Endodermal cell (in vitro differentiated cells): ENCODE measurements around the gene HOXD13. TPM values are rescaled to one million over a fixed set of nuclear protein-coding genes. Genes with fewer than 3 reads are reported as not detected.

Source experiments
- DNase-seq: peaks from one replicate; pipeline ENCODE4 v3.0.0-alpha.2; 2017
- H3K27ac ChIP-seq: 2 replicates; pipeline ENCODE4 v1.5.1; 2013; ENCODE audit warnings: mild to moderate bottlenecking, low read depth, low read length, moderate library complexity
- H3K27me3 ChIP-seq: 2 replicates; pipeline ENCODE4 v1.6.1; 2013; ENCODE audit warnings: mild to moderate bottlenecking, low read length, moderate library complexity; ENCODE audit not compliant: insufficient read depth, control insufficient read depth, poor library complexity, severe bottlenecking
- H3K36me3 ChIP-seq: 2 replicates; pipeline ENCODE4 v1.7.0; 2013; ENCODE audit warnings: mild to moderate bottlenecking, low read length, moderate library complexity; ENCODE audit not compliant: control insufficient read depth, insufficient read depth
- H3K4me1 ChIP-seq: one replicate; pipeline ENCODE4 v1.7.0; 2013; ENCODE audit warnings: low read length; ENCODE audit not compliant: control insufficient read depth, insufficient read depth
- H3K4me3 ChIP-seq: 2 replicates; pipeline ENCODE4 v1.5.1; 2013; ENCODE audit warnings: mild to moderate bottlenecking, low read length, moderate library complexity
- H3K9ac ChIP-seq: 2 replicates; pipeline ENCODE4 v1.6.1; 2013; ENCODE audit warnings: mild to moderate bottlenecking, low read length, moderate library complexity; ENCODE audit not compliant: poor library complexity, severe bottlenecking; ENCODE audit errors: extremely low read depth
- H3K9me3 ChIP-seq: 2 replicates; pipeline ENCODE4 v1.6.1; 2013; ENCODE audit warnings: mild to moderate bottlenecking, low read length, moderate library complexity; ENCODE audit not compliant: control insufficient read depth
- H3K27ac Mint-ChIP-seq: 2 replicates; pipeline ENCODE4 v1.8.0; 2020; ENCODE audit warnings: mixed read lengths
- H3K27me3 Mint-ChIP-seq: 2 replicates; pipeline ENCODE4 v1.8.0; 2021; ENCODE audit warnings: mild to moderate bottlenecking, mixed read lengths; ENCODE audit not compliant: insufficient read depth
- H3K36me3 Mint-ChIP-seq: 2 replicates; pipeline ENCODE4 v1.8.0; 2020; ENCODE audit warnings: low read depth, mixed read lengths
- H3K4me1 Mint-ChIP-seq: 2 replicates; pipeline ENCODE4 v1.8.0; 2020; ENCODE audit warnings: mixed read lengths
- H3K4me3 Mint-ChIP-seq: 2 replicates; pipeline ENCODE4 v1.8.0; 2020; ENCODE audit warnings: mild to moderate bottlenecking, moderate library complexity, mixed read lengths
- H3K9me3 Mint-ChIP-seq: 2 replicates; pipeline ENCODE4 v1.8.0; 2020; ENCODE audit warnings: mild to moderate bottlenecking, mixed read lengths
- CTCF ChIP-seq: fragments of 200-600 bp; sonication (generic); conservative IDR thresholded peaks from 2 replicates; pipeline ENCODE4 v1.5.0; 2021; ENCODE audit warnings: antibody characterized with exemption, mild to moderate bottlenecking
- WGBS, 2 experiments: methylation state at CpG; one replicate each; pipeline versions ENCODE4 v1.1.5 to v1.1.7; 2013; ENCODE audit warnings: missing lambda C conversion rate in 2 of 2, mixed read lengths in 1 of 2; ENCODE audit not compliant: insufficient coverage in 1 of 2, insufficient read length in 1 of 2; 5-methylcytosine and 5-hydroxymethylcytosine counted together
- total RNA-seq, 2 donors: library from RNA; stranded (reverse); fragmentation: NEBNext Ultra II Directional in 1 of 2; extraction: Animal tissue kit (Norgen Biotek cat#: 25700) in 1 of 2; gene quantifications; 2 replicates in 1 of 2; 3 replicates in 1 of 2; pipeline ENCODE4 v1.2.1, GENCODE V29; 2021

HOXD13 gene
- total RNA-seq, 2 donors from 2014 or later, result 0.11 to 0.40 TPM

DNA sequence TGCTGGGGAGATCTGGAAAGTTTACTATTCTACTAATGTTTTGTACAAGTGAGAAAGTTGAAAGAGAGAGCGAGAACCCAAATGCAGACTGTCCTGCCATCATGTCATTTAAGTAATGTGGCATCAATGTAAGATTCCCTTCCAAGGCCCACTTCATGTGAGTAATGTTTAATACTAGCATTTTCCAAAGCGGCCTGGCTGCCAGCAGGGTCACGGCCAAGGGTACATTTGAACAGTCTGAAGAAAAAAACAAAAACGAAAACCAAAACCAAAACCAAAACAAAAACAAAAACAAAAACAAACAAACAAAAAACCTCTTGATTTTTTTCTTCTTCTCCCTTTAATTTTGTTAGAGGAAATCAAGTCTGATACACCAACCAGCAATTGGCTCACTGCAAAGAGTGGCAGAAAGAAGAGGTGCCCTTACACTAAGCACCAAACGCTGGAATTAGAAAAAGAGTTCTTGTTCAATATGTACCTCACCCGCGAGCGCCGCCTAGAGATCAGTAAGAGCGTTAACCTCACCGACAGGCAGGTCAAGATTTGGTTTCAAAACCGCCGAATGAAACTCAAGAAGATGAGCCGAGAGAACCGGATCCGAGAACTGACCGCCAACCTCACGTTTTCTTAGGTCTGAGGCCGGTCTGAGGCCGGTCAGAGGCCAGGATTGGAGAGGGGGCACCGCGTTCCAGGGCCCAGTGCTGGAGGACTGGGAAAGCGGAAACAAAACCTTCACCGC is 26.2 kb downstream of the HOXD13 start:
- Mint-ChIP-seq H3K36me3 (no peaks in the 10 kb centered on the region), H3K9me3 (peaks cover 13% of the 10 kb centered on the region), H3K4me1 (no peaks in the 10 kb centered on the region), H3K4me3 (no peak overlapping the region), H3K27ac (no peak overlapping the region), H3K27me3 (peaks cover 99% of the 10 kb centered on the region)
- Histone ChIP-seq H3K4me1 (no peaks in the 10 kb centered on the region), H3K27ac (no peak overlapping the region), H3K9ac (no peak overlapping the region), H3K36me3 (no peaks in the 10 kb centered on the region), H3K9me3 (peaks cover 10% of the 10 kb centered on the region), H3K4me3 (no peak overlapping the region), H3K27me3 (peaks cover 100% of the 10 kb centered on the region)
- WGBS, 2 experiments, result 7 to 16% methylated on average over 17 to 24 of the region's 24 CpGs
- TF ChIP-seq CTCF, result peak; percentile 78
- DNase-seq, result peak; percentile 85

DNA sequence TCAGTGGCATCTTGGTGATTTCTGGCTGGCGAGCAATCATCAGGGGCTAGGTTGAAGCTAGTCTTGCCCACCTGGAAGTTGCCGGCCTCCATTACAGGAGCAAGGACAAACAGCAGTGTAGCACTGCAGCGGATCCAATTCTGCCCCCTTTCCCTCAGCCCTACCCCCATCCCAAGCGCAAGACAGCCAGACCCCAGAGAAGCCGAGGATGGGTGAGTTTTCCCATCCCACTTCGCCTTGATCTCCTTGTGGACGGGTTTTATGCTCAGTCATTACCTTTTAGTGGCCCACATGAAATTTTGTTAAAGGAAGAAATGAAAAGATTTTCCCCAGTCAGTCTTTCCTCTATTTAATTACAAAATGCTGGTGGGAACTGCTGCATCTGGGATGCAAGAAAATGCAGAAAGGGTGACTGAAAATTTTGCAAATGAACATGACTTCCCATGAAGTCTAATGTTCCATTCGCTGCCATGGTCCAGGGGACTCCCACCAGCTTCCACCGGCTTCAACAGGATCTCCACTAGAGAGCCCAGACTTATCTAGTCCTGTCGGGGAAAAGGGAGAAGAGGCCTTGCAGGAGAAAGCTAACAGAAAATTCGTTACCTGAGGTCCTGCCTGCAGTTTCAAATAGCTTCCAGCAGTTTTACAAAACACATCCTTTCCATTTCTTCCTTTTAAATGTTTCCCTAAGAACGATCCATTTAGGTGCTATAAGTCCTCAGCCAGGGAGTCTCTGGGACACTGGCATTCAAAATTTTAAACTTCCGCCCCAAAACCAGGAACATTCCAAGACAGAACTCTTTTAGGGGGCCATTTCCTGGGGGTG is 28.1 kb downstream of the HOXD13 start:
- no peaks in the 10 kb centered on the region for H3K4me1 Mint-ChIP-seq
- H3K9ac ChIP-seq, result no peak overlapping the region
- H3K36me3 ChIP-seq, result no peaks in the 10 kb centered on the region
- peak; percentile 27 for TF ChIP-seq CTCF
- no peak overlapping the region for H3K27ac Mint-ChIP-seq
- DNase-seq, result peak; percentile 48
- no peak overlapping the region for H3K4me3 ChIP-seq
- H3K9me3 ChIP-seq, result peaks cover 10% of the 10 kb centered on the region
- no peak overlapping the region for H3K4me3 Mint-ChIP-seq
- H3K27me3 ChIP-seq, result peaks cover 100% of the 10 kb centered on the region
- H3K4me1 ChIP-seq, result no peaks in the 10 kb centered on the region
- H3K36me3 Mint-ChIP-seq, result no peaks in the 10 kb centered on the region
- H3K9me3 Mint-ChIP-seq, result peaks cover 13% of the 10 kb centered on the region
- no peak overlapping the region for H3K27ac ChIP-seq
- WGBS, 2 experiments, result 18 to 24% methylated on average over 6 to 13 of the region's 13 CpGs
- peaks cover 99% of the 10 kb centered on the region for H3K27me3 Mint-ChIP-seq

- peaks cover 99% of the 10 kb centered on the region for H3K27me3 Mint-ChIP-seq
- Histone ChIP-seq H3K27ac (no peak overlapping the region), H3K4me1 (no peaks in the 10 kb centered on the region), H3K27me3 (peaks cover 100% of the 10 kb centered on the region), H3K9me3 (peaks cover 10% of the 10 kb centered on the region), H3K9ac (no peak overlapping the region), H3K36me3 (no peaks in the 10 kb centered on the region), H3K4me3 (no peak overlapping the region)
- no peak for TF ChIP-seq CTCF
- H3K27ac Mint-ChIP-seq, result no peak overlapping the region
- peaks cover 9% of the 10 kb centered on the region for H3K9me3 Mint-ChIP-seq
- 4 to 7% methylated on average over 16 to 53 of the region's 53 CpGs for WGBS, 2 experiments
- no peak overlapping the region for H3K4me3 Mint-ChIP-seq
- no peaks in the 10 kb centered on the region for H3K4me1 Mint-ChIP-seq
- peak; percentile 75 for DNase-seq
- no peaks in the 10 kb centered on the region for H3K36me3 Mint-ChIP-seq
Observed at GRCh38 chr2:176121190-176122051, 28.9 kb downstream of the HOXD13 start.
